Lung microvascular endothelial cell (primary cell): ENCODE measurements around the gene MOAP1. TPM values are rescaled to one million over a fixed set of nuclear protein-coding genes. Genes with fewer than 3 reads are reported as not detected.
"Not testable (repeated sequence)": the region's sequence is repeated elsewhere in the genome, so short reads cannot be mapped to it uniquely, and the experiment has no call there.

Source experiments
- DNase-seq, 2 donors: peaks; one replicate each; pipeline versions ENCODE4 v3.0.0 to v3.0.0-alpha.2; 2010; ENCODE audit warnings: low read depth in 2 of 2
- total RNA-seq: library from RNA; depleted of rRNA; stranded (reverse); fragments of >200 nt; gene quantifications from 2 replicates; pipeline ENCODE4 v1.2.1, GENCODE V29; 2014

MOAP1 gene
- total RNA-seq: 18.7 and 30.6 TPM in 2 replicates

DNA sequence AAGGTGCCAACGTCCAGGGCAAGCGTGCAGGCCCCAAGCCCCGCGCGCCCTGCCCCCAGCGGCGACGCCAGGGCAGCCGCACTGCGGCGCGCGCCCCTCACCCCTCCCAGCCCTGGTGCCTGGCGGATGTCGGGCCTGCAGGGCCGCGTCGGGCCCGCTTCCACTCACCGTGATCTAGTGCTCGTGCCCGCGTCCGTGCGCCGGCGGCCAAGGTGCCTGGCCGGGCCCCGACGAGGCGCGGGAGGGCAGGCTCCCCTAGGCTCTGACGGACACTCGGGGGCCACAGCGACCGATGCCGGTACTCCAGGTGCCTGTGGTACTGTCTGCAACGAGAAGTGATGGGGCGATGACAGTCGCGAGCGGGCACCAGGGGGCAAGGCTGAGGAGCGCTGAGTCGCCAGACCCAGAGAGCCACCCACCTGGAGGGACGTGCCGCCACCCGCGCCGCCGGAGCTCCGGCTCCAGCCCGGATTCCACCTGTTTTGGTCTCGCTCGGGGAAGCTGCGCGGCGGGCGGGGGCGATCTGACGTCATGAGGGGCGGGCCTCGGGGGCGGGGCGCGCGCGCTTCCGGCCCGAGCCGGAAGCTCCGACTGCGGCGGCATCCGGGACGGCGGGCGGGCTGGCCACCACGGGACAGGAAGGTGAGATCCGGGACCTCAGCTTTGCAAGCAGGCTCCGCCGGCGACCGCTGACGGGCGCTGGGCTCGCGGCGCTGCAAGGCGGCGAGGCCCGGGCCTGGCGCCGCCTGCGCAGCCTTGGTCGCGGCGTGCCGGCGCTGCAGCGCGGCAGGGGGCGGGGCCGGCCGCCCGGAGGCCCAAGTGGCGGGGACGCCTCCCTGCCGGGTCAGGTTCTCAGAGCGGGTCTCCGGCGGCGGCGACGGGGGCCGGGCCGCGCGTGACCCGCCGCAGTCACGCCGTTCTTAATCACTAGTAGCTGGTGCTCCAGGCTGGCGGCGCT is at the start of gene MOAP1, which contains the start of gene LYSET:
TSS of gene MOAP1 (minus strand) at position 507 of the 958 bp plus-strand sequence. CDS start 655 bp downstream, outside the sequence.
TSS of gene LYSET (plus strand) at position 927 of the 958 bp plus-strand sequence. CDS start 89 bp downstream, outside the sequence.
- peak; percentile 94 to 96 for DNase-seq

DNA sequence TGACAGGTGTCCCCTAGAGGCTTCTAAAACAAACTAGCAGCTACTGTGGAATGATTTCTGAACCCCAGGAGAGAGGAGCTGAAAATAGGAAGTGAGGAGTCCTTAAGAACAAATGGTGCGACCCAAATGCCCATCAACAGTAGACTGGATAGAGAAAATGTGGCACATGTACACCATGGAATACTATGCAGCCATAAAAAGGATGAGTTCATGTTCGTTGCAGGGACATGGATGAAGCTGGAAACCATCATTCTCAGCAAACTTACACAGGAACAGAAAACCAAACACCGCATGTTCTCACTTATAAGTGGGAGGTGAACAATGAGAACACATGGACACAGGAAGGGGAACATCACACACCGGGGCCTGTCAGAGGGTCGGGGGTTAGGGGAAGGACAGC is 48.4 kb upstream of the MOAP1 start:
- not testable (repeated sequence) for DNase-seq

- no peak for DNase-seq
These were observed 47.5 kb upstream of the MOAP1 start for GRCh38 chr14:93232159-93232558.

DNA sequence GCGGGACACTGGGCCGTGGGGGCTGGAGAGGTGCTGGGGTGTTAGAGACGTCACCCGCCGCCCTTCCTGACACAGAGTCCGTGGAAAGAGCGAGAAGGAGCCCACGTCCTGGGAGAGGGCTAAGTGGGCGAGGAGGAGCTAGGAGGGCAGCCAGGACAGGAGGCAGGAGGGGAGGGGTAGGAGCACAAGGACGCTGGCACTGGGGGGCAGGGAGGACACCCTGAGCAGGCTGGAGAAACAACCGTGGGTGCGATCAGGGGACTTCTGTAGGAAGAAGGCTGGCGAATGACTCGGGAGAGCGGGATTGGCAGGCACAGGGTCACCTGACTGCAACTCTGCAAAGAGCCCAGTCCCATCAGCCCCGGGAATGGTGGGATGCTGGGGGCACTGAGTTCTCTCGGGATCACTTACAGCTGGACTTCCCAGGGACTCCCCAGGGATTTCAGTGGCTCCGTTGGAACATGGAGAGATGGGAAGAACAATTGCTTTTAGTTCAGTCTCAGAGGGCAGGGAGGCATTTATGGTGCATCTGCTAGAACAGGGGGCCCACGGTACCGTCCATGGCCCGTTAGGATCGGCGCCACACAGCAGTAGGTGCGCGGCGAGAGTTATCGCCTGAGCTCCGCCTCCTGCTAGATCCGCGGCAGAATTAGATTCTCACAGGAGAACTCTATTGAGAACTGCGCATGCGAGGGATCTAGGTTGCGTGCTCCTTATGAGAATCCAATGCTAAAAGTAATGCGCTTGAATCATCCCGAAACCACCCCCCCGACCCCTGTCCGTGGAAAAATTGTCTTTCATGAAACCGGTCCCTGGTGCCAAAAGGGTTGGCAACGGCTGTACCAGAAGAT is 46.7 kb upstream of the MOAP1 start:
- DNase-seq: peak; percentile 63 to 64

DNA sequence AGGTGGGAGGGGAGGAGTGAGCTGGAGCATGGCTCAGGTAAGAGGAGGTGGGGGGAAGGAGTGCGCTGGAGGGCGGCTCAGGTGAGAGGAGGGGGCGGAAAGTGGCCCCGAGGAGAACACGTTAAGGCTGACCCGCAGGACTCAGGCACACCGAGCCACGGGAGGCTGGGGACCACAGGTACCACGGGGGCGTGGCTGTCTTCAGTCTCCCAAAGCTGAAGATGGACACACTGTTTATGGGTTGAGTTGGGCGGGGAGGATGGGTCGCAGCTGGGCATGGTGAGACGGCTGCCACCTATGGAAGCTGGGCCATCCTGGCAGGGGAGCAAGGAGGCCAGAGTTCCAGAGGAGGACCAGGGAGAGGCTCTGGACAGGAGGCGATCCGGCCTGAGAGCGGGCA is 45.8 kb upstream of the MOAP1 start:
- no peak for DNase-seq

- no peak for DNase-seq
These were observed 43.9 kb upstream of the MOAP1 start for GRCh38 chr14:93228550-93228949.

DNA sequence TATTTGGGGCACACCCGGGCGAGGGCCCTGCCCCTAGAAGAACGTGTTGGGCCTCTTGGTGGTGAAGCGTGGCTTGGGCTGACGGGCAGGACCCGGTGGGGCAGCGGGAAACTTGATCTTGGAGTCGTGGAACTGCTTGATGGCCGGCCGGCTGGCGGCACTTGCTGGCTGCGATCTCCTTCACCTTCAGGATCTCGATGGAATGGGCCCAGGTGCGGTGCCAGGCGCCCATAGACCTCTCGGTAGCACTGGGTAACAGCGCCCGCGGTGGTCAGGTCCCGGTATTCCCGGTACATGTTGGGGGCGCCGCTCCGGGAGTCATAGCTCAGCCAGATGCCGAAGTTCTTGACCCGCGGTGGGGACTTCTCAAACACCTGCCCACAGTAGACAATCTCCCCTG is 38.9 kb upstream of the MOAP1 start:
- no peak for DNase-seq

DNA sequence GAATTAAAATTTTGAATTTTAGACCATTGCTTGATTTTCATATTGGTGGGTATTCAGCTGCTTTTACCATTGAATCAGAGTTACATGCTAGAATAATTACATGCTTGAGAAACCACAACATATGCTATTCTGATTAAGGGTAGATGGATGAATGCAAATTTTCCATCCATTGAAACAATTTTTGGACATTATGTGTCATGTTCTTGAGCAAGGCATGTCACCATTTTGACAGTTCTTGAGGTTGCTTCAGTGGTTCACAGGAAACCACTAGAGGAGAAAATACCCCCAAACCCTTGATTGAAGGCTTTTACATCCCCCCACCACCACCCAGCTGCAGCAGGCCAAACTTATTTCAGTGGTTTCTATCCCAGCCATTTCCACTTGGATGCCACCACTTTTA is 35.8 kb upstream of the MOAP1 start:
- no peak for DNase-seq

GRCh38 chr14:93219103-93219726 is 34.5 kb upstream of the MOAP1 start:
- peak; percentile 71 to 79 for DNase-seq

DNA sequence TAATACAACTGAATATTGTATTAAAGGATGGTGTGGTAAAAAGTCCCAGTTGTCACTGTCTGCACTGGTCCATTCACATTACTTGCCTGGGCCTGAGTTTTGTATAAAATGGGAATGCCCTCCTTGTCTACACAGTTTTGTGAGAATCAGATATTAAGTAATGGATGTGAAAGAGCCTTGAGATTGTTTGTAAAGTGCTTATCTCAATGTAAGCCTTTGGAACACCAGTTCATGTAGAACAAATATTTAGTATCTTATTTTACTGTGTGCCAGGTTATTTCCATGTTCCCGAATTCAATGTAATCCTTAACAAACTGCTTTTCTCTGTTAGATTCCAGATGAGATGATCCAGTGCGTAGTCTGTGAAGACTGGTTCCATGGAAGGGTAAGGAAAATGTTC is 29.9 kb upstream of the MOAP1 start:
- DNase-seq: no peak

- DNase-seq: no peak
These were observed 27.7 kb upstream of the MOAP1 start for GRCh38 chr14:93212432-93212831.

GRCh38 chr14:93207468-93208308 is 23.0 kb upstream of the MOAP1 start:
- peak; percentile 66 to 70 for DNase-seq

GRCh38 chr14:93206793-93207467 is 22.2 kb upstream of the MOAP1 start, which contains the start of the genes GON7 and UBR7:
Gene GON7, minus strand, starts transcription at chr14:93207065. Its CDS starts 28 bp downstream, at chr14:93207037.
Gene UBR7, plus strand, starts transcription at chr14:93207256. Its CDS starts 36 bp downstream, at chr14:93207292.
- peak; percentile 97 for DNase-seq

- DNase-seq: no peak
These were observed 16.5 kb upstream of the MOAP1 start for GRCh38 chr14:93201155-93201704.

GRCh38 chr14:93200553-93200952 is 15.9 kb upstream of the MOAP1 start:
- no peak for DNase-seq

DNA sequence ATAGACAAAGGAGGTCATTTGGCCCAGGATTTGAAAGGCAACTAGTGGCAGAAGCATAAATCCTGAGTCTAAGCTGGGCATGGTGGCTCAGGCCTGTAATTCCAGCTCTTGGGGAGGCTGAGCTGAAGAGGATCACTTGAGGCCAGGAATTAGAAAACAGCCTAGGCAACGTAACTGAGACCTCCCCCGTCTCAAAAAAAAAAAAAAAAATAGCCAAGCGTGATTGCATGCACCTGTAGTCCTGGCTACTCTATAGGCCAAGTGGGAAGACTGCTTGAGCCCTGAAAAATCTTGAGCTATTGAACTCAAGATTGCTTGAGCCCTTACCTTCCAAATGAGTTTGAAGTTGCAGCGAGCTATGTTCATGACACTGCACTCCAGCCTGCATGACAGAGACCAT is 14.3 kb upstream of the MOAP1 start:
- DNase-seq: no peak

DNA sequence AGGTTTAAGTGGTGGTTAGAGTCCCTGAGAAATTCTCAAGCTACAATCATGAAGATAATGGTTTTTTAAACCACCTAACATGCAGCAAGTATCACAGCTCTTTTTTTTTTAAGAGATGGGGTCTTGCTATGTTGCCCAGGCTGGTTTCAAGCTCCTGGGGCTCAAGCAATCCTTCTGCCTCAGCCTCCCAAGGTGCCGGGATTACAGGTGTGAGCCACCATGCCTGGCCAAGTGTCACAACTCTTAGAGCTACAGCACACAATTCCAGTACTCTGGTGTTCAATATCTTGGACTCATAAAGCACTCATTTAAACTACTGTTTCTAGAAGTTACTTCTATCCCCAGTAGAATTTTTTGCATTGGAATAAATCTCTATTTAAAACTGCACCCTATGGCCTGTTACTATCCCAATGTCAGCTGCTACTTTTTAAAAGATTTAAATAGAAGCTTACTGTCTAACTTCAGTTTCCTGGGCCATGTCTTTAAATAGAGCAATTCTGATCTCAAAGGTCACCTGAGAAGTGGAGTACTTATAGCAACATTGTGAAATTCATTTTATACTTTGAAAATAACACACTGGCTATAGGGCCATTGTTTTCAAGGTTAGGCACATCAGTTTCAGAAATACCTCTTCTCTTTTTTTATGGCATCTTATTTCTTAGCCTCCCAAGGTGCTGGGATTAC is 10.8 kb upstream of the MOAP1 start:
- no peak for DNase-seq

DNA sequence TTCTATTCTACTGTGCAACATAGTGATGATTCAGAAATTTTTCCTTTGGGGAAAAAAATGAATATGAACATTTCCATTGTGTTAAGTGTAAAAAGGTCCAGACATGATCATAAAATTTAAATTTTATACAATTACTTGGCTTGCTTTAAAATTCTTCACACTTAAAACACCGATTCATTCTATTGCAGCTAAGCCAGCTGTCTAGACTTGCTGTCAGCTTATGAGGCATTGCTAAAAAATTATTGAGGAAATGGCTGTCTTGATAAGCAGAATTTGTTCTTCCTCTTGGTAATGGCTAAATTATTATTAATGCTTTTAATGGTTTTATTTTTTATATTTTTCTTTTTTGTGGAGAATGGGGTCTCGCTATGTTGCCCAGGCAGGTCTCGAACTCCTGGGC is 2.3 kb upstream of the MOAP1 start:
- no peak for DNase-seq

- DNase-seq: no peak
These were observed 1.8 kb upstream of the MOAP1 start for GRCh38 chr14:93186466-93186865.
